C4-2B (cell line): Measurements from ENCODE around the gene EDN2.

Experiments used
- H3K27ac ChIP-seq: fragments of 450-650 bp; 2 replicates; pipeline ENCODE4 v1.5.1; 2017
- ZFX ChIP-seq: fragments of 450-650 bp; IDR thresholded peaks from 2 replicates; pipeline ENCODE4 v1.6.1; 2017
- TF ChIP-seq, protein P1 (sequence below): fragments of 450-650 bp; conservative IDR thresholded peaks from 2 replicates; pipeline ENCODE4 v1.5.1; 2017; ENCODE audit warnings: mild to moderate bottlenecking

EDN2 gene

DNA sequence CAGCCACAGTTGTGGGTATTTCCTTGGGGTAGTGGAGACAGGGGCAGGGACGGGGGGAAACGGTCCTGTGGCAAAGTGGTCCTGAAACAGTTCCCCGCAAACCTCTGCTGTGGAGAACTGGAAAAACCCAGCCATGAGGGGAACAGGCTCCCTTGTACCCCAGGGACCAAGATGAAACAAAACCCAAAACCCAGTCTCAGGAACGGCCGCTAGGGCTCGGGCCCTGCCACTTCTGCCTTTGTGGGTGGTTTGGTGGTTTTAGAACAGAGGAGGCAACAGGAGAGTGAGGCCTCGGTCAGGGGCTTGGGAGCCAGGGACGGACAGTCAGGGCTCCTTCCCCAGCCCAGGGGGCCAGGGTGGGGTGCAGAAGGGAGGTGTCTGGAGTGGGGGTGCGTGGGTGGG is 24.8 kb upstream of the EDN2 start:
- TF ChIP-seq, protein P1, sequence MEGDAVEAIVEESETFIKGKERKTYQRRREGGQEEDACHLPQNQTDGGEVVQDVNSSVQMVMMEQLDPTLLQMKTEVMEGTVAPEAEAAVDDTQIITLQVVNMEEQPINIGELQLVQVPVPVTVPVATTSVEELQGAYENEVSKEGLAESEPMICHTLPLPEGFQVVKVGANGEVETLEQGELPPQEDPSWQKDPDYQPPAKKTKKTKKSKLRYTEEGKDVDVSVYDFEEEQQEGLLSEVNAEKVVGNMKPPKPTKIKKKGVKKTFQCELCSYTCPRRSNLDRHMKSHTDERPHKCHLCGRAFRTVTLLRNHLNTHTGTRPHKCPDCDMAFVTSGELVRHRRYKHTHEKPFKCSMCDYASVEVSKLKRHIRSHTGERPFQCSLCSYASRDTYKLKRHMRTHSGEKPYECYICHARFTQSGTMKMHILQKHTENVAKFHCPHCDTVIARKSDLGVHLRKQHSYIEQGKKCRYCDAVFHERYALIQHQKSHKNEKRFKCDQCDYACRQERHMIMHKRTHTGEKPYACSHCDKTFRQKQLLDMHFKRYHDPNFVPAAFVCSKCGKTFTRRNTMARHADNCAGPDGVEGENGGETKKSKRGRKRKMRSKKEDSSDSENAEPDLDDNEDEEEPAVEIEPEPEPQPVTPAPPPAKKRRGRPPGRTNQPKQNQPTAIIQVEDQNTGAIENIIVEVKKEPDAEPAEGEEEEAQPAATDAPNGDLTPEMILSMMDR, result no peak
- H3K27ac ChIP-seq, result no peak overlapping the region

DNA sequence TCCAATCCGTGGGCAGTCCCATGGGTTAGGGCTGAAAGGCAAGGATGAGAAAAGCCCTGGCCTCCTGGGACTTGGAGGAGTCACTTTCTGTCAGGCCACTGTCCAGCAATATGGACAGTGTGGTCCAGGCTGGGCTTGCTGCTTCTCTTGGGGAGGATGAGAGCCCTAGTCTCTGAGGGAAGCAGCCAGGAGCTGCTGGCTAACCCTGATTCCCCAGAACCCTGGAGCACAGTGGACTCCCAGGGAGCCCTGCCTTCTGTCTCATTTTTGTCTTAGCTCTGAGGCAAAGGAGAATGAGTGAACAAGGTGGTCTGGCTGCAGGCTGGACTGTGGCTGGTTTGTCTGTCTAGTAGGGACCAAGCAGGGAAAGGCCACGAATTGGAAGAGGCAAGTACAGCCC is 23.8 kb upstream of the EDN2 start:
- H3K27ac ChIP-seq, result no peak overlapping the region
- no peak for TF ChIP-seq ZFX
- TF ChIP-seq, protein P1, result no peak

DNA sequence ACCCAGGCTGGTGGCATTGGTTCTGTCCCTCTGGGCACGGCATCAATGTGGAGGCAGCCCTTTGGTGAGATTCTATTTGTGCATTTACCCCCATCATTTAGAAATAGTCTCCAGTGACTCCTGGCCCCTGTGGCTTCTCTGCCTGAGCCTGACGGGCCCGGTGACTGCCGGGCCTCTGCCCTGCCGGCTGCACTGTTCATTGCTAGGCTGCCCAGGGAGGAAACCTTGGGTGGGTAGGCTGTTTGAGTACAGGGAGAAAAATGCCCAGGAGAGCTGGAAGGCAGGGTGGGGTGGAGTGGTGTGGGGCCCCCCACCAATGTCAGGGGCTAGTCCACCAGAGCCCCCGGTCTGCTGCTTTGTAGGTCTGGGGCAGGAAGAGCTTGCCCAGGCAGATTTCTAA is 23.4 kb upstream of the EDN2 start:
- no peak for TF ChIP-seq ZFX
- TF ChIP-seq, protein P1, result no peak
- H3K27ac ChIP-seq, result no peak overlapping the region

DNA sequence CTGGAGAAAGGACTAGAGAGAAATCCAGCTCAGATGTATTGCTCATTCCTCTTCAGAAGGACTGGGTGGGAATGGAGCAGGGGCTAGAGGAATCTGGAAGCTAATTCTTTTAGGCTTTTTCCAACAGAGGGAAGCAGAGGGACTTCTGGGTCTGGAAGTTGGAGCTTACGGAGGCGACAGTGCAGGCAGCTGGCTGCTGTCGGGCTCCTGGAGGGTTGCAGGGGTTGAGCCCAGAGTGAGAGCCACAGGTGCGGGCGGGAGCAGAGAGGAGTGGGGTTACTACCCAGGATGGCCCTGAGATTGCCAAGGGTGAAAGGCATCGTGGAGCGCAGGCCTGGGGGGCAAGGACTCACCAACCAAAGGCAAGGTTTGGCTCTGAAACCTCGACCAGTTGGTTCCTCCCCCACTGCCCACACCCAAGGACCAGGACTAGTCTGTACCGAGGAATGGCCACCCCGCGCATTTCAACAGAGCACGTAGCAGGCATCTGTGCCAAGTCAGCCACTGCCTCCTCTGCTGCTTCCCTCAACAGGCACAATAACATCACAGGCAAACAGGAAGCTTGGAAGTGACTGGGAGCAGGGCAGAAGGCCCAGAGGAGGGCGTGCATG is 22.7 kb upstream of the EDN2 start:
- no peak for TF ChIP-seq ZFX
- TF ChIP-seq, protein P1, result no peak
- no peak overlapping the region for H3K27ac ChIP-seq

DNA sequence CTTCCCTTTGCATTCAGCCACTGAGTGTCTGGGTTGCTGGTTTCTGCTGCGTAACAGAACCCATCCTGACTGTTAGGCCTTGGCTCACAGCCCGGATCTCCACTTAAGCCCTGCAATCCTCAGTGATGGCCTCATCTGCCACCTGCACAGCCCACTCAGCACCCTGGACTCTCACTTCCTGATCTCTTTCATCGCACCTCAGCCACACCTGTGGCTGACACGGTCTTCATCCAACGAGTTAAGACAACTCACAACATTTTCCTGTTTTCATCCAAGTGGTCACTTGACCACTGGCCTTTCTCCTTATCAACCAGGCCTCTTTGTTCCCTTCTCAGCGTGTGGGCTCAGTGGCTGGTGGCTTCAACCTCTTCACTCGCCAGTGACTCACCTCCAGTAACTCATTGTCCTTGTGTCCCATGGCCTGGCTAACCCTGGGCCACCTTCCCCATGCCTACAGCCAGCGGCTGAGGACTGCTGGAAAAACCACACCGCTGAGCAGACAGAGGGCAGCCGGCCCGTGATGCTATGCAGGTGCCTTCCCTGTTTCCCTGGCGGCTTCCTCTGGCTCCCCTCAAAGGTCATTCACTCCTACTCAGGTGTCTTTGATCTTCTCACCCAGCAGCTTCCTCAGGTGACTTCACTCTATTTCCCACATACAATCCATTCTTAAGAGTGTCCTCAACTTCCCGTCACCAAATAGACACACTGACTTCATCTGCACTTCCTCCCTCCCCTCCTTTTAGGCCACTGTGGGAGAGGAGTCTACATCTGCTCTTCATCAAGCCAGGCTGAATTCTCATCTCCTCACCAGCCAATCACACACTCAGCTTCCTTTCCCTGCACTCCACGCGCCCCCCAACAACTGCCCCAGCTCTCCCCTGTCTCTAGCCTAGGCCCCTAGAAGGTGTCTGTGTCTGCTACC is 19.9 kb upstream of the EDN2 start:
- TF ChIP-seq ZFX, result no peak
- H3K27ac ChIP-seq, result no peak overlapping the region

DNA sequence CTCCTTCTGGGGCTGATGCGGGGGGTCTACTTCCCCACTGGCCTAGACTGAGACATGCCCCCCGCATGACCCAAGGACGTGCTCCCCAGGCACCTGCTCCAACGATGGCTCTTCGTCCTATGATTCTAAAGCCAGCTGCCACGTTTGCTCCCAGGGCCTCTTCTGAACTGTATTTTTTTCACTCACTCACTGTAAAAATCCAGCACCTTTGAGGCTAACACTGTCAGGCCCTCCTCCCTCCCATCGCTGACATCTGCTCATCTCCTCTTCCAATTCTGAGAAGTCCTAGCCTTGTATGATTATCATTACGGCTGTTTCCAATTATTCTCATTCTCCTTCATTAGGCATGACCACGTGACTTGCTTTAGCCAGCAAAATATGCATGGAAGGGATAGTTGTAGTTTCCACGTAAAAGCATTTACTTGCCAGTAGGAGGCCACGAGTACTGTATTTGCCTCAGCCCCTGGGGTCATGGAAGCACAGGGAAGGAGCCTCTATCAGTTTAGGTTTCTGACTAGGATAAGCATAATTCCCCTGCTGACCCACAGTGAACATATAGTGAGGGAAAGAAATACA is 19.1 kb upstream of the EDN2 start:
- no peak overlapping the region for H3K27ac ChIP-seq
- TF ChIP-seq ZFX, result no peak
- TF ChIP-seq, protein P1, result no peak

DNA sequence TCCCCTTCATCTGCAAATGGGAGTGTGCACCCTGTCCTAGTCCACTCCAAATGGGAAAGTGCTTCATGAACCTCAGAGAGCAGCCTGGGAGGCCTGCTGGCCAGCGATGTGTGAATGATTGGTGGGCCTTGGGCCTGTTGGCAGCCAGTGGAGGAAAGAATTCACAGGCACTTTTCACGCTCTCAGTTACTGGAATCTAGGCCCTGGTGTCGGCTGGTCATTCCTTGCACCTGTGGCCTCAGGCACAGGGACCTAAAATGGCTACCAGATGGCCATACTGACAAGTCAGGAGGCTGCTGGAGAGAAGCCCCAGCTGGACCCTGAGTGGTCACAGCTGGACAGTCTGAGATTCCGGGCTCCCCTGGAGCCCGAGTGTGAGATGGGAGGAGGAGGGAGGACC is 18.4 kb upstream of the EDN2 start:
- H3K27ac ChIP-seq, result no peak overlapping the region; the same call in 1 of the 2 replicates
- no peak for TF ChIP-seq ZFX

DNA sequence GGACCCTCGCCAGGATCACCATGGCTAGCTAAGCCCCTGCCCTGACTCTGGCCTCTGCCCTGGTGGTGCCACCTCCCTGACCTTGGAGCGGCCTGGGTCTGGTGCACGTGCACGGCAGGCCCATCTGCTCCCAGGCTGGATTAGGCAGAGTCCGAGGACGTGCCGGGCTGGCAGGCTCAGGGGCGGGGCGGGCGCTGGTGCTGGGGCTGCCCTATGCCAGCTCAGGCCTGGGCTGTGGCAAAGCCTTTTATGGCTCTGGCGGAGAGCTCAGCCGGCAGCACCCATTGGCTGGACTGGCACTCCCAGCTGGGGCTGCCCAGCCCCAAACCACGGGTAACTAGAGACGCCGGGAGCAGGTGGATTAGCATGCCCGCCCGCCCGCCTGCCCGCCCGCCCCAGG is 17.1 kb upstream of the EDN2 start:
- TF ChIP-seq ZFX, result no peak
- TF ChIP-seq, protein P1, result no peak
- H3K27ac ChIP-seq, result peak overlapping the region; percentile 84
